Measurements from ENCODE around the gene DYNC1I1.
A peak's percentile ranks its signal among the peaks of the same experiment; 100 is the strongest.

The DYNC1I1 gene

GRCh38 chr7:96021568-96021967 lies 249.2 kb downstream of the DYNC1I1 start:
- no peak for TF ChIP-seq Cebpa-rat (IDR thresholded peaks at IDR 0.05)

DNA sequence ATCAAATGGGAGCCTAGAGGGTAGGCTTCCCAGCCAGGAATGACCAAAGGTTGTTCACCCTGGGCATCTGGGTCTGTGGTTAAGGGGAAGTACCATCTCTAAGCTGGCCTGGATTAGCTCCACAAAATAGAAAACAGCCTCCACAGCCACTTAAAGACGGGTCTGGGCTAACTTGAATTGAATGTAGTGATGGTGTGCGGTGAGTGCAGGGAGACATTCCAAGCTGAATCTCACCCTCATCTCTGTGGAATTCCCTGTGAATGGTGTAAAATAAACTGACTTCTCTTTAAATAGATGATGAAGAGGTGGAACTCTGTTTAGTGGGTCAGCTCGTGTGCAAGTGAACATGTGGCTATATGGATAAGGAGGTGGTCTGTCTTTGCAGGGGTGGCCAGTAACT lies 251.0 kb downstream of the DYNC1I1 start:
- no peaks in the 10 kb centered on the region for H3K36me3 ChIP-seq
- no peak overlapping the region for H3K9ac ChIP-seq
- H3K27me3 ChIP-seq, result no peaks in the 10 kb centered on the region
- TF ChIP-seq Cebpa-rat (IDR thresholded peaks at IDR 0.05), result no peak
- H3K4me2 ChIP-seq, result no peak overlapping the region
- no peaks in the 10 kb centered on the region for H4K20me1 ChIP-seq
- H3K4me1 ChIP-seq, result no peaks in the 10 kb centered on the region
- H3K27ac ChIP-seq, result no peak overlapping the region
- peaks cover 0 to 9% (median 4%) of the 10 kb centered on the region in 11 experiments; a peak in 4 of 22 replicates for H3K9me3 ChIP-seq (replicated peaks in 1 of 11)
- no peak overlapping the region for H3K4me3 ChIP-seq

More at GRCh38 chr7:96021568-96021967, 249.2 kb downstream of the DYNC1I1 start:
- Histone ChIP-seq H3K36me3 (no peaks in the 10 kb centered on the region), H3K9me3 (replicated peaks in 1 of 11) (peaks cover 0 to 9% (median 4%) of the 10 kb centered on the region in 11 experiments; a peak in 4 of 22 replicates), H4K20me1 (no peaks in the 10 kb centered on the region), H3K4me2 (no peak overlapping the region), H3K9ac (no peak overlapping the region), H3K27ac (no peak overlapping the region), H3K4me1 (peaks cover 0 to 9% (median 8%) of the 10 kb centered on the region in 10 experiments; a peak in 12 of 20 replicates), H3K27me3 (no peaks in the 10 kb centered on the region), H3K4me3 (no peak overlapping the region)

- Histone ChIP-seq H3K4me1 (peaks cover 0 to 18% (median 15%) of the 10 kb centered on the region in 10 experiments; a peak in 17 of 20 replicates), H3K36me3 (no peaks in the 10 kb centered on the region), H3K9me3 (replicated peaks in 1 of 11) (no peaks in the 10 kb centered on the region), H3K27me3 (no peaks in the 10 kb centered on the region), H3K4me2 (no peak overlapping the region), H4K20me1 (no peaks in the 10 kb centered on the region), H3K27ac (no peak overlapping the region), H3K9ac (no peak overlapping the region), H3K4me3 (no peak overlapping the region)
- TF ChIP-seq Cebpa-rat (IDR thresholded peaks at IDR 0.05), result no peak
These were observed 253.7 kb downstream of the DYNC1I1 start for GRCh38 chr7:96026010-96026409.

DNA sequence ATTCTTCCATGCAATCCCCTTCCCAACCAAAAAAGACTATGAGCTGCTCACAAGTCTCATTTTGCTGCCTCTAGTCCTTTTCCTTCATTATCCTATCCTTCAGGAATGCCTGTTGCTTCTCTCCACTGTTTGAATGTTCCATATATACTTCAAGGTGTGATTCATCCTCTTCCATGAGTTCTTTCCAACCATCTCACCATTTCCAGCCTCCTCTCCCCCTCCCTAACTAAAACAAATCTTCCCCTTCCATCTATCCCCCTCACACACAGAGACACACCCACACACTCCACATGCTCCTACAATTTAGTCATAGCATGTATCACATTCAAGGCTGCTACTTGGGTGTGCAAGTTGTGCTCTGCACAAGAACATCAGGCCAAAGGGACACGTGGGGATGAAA lies 254.3 kb downstream of the DYNC1I1 start:
- no peak overlapping the region for H3K4me3 ChIP-seq
- no peak overlapping the region for H3K27ac ChIP-seq
- TF ChIP-seq Cebpa-rat (IDR thresholded peaks at IDR 0.05), result no peak
- H3K4me1 ChIP-seq, result peaks cover 0 to 18% (median 15%) of the 10 kb centered on the region in 10 experiments; a peak in 17 of 20 replicates
- H3K9ac ChIP-seq, result no peak overlapping the region
- no peaks in the 10 kb centered on the region for H3K36me3 ChIP-seq
- H3K4me2 ChIP-seq, result no peak overlapping the region
- no peaks in the 10 kb centered on the region for H3K9me3 ChIP-seq (replicated peaks in 1 of 11)
- no peaks in the 10 kb centered on the region for H3K27me3 ChIP-seq
- H4K20me1 ChIP-seq, result no peaks in the 10 kb centered on the region

- no peaks in the 10 kb centered on the region for H3K9me3 ChIP-seq (replicated peaks in 1 of 11)
- H3K27me3 ChIP-seq, result no peaks in the 10 kb centered on the region
- no peaks in the 10 kb centered on the region for H4K20me1 ChIP-seq
- H3K27ac ChIP-seq, result no peak overlapping the region
- no peaks in the 10 kb centered on the region for H3K36me3 ChIP-seq
- H3K4me3 ChIP-seq, result no peak overlapping the region
- H3K4me1 ChIP-seq, result peaks cover 0 to 18% (median 15%) of the 10 kb centered on the region in 10 experiments; a peak in 17 of 20 replicates
- no peak overlapping the region for H3K9ac ChIP-seq
- 0 out of 22 replicates have a peak overlapping the region, but pooled peaks of 1 of the 11 experiments have one; percentile 24 for H3K4me2 ChIP-seq
- TF ChIP-seq Cebpa-rat (IDR thresholded peaks at IDR 0.05), result no peak
These were observed 256.4 kb downstream of the DYNC1I1 start for GRCh38 chr7:96028729-96029128.

GRCh38 chr7:96033009-96033598 lies 260.8 kb downstream of the DYNC1I1 start:
- no peaks in the 10 kb centered on the region for H4K20me1 ChIP-seq
- H3K9me3 ChIP-seq (replicated peaks in 1 of 11), result no peaks in the 10 kb centered on the region
- no peaks in the 10 kb centered on the region for H3K27me3 ChIP-seq
- no peak overlapping the region for H3K27ac ChIP-seq
- no peak overlapping the region for H3K4me3 ChIP-seq
- peaks cover 0 to 18% (median 15%) of the 10 kb centered on the region in 10 experiments; a peak in 17 of 20 replicates for H3K4me1 ChIP-seq
- no peak overlapping the region for H3K9ac ChIP-seq
- no peak for TF ChIP-seq Cebpa-rat (IDR thresholded peaks at IDR 0.05)
- H3K4me2 ChIP-seq, result no peak overlapping the region
- H3K36me3 ChIP-seq, result no peaks in the 10 kb centered on the region

DNA sequence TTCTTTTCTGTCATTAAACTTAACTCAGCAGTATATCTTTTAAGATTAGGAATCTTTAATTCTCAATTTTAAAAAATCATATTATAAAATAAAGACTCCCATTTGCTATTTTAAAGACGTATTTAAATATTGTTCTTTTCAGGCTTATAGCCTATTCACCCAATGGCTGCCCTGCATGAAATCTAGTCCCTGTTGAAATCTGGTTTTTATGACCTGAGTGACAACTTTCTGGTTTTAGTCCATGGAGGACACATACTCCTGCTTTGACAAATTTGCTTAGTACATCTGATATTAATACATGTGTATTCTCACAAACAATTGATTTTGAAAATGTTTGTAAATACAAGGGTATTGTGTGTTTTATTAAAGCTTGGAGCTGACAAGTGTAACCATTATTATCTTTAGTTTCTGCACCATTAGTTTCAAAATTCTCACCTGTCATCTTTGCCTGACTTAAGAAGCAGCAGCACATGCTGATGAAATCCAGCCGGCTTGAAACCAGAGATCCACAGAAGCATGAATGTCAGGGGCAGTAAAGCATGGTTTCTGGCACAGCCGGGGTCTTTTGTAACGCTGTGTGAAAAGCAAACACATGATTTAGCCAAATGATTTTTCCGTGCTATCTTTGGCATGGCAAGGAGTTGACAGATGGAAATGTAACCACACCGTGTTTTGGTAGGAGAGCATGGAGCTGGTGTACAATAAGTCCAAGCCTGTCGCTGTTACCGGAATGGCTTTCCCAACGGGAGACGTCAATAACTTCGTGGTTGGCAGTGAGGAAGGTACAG lies 262.8 kb downstream of the DYNC1I1 start:
- H3K4me3 ChIP-seq, result no peak overlapping the region
- no peak for TF ChIP-seq Cebpa-rat (IDR thresholded peaks at IDR 0.05)
- no peak overlapping the region for H3K4me2 ChIP-seq
- no peaks in the 10 kb centered on the region for H3K36me3 ChIP-seq
- H3K9ac ChIP-seq, result no peak overlapping the region
- no peaks in the 10 kb centered on the region for H4K20me1 ChIP-seq
- H3K27ac ChIP-seq, result no peak overlapping the region
- H3K4me1 ChIP-seq, result peaks cover 0 to 8% (median 3%) of the 10 kb centered on the region in 10 experiments; a peak in 14 of 20 replicates
- H3K27me3 ChIP-seq, result no peaks in the 10 kb centered on the region
- no peaks in the 10 kb centered on the region for H3K9me3 ChIP-seq (replicated peaks in 1 of 11)

DNA sequence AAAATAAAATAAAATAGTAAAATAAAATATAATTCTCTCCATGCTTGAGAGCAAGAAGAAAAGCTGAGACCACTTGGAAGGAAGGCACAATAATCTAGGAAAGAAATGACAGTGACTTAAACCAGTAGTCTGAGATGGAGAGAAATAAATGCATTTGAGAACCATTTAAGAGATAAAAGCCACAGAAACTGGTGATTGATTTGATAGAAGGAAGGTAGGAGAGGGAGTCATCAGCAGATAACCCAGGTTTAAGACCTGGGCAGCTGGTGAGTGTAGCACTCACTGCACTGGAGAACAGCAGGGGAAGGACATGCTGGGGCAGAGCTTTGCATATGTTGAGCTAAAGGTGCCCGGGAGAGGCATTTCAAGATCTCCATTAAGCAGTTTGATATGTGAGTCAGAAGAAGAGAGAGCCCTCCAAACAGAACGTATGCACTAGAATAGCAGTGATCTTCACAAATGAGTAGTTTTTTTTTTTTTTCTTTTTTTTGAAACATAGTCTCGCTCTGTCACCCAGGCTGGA lies 268.0 kb downstream of the DYNC1I1 start:
- no peaks in the 10 kb centered on the region for H4K20me1 ChIP-seq
- no peaks in the 10 kb centered on the region for H3K9me3 ChIP-seq (replicated peaks in 1 of 11)
- no peaks in the 10 kb centered on the region for H3K36me3 ChIP-seq
- H3K9ac ChIP-seq, result no peak overlapping the region
- TF ChIP-seq Cebpa-rat (IDR thresholded peaks at IDR 0.05), result no peak
- H3K4me2 ChIP-seq, result no peak overlapping the region
- H3K4me3 ChIP-seq, result no peak overlapping the region
- no peak overlapping the region for H3K27ac ChIP-seq
- H3K4me1 ChIP-seq, result no peaks in the 10 kb centered on the region
- H3K27me3 ChIP-seq, result no peaks in the 10 kb centered on the region

DNA sequence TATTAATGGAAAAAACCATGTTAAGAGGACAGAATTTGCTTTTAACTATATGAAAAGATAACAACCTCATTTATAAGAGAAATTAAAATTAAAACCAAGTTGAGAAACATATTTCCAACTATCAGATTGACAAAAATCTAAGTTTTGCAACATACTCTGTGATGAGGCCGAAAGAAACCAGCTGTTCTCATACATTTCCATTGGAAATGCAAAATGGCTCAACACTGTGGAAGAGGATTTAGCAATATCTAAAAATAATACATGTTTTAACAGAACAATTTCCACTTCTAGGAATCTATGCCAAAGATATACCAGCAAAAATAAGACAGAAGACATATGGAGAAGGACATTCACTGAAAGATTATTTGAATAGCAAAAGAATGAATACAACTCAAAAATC lies 268.8 kb downstream of the DYNC1I1 start:
- no peak overlapping the region for H3K4me3 ChIP-seq
- no peak overlapping the region for H3K27ac ChIP-seq
- no peaks in the 10 kb centered on the region for H3K36me3 ChIP-seq
- no peak overlapping the region for H3K9ac ChIP-seq
- no peaks in the 10 kb centered on the region for H3K9me3 ChIP-seq (replicated peaks in 1 of 11)
- H3K4me2 ChIP-seq, result no peak overlapping the region
- H3K4me1 ChIP-seq, result no peaks in the 10 kb centered on the region
- no peaks in the 10 kb centered on the region for H4K20me1 ChIP-seq
- TF ChIP-seq Cebpa-rat (IDR thresholded peaks at IDR 0.05), result no peak
- H3K27me3 ChIP-seq, result no peaks in the 10 kb centered on the region

Measured in BLaER1 treated with 17β-estradiol and CSF1 and Interleukin-3, amounts not matched to agents 10 nM and 100 nM (cell line).